Measurements from ENCODE around the gene BORCS8. TPM values are rescaled to one million over a fixed set of nuclear protein-coding genes. Genes with fewer than 3 reads are reported as not detected.

Gene BORCS8
- total and polyA plus RNA-seq, 2 of the 13 experiments (the other 11 are each of a cell fraction or from before 2014, with no cell fraction given) = 9.6 to 13.3 TPM

DNA sequence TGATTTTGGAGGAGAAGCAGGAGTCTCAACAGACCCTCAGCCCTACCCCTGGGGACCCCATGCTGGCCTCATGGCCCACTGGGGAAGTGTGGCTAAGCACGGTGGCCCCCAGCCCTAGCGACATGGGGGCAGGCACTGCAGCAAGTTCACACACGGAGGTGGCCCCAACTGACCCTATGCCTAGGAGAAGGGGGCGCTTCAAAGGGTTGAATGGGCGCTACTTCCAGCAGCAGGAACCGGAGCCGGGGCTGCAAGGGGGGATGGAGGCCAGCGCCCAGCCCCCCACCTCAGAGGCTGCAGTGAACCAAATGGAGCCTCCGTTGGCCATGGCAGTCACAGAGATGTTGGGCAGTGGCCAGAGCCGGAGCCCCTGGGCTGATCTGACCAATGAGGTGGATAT, 34.7 kb upstream of the BORCS8 start (continued):
- no peak for TF ChIP-seq SAFB2 (CRISPR knock-in tag; IDR thresholded peaks at IDR 0.05; ENCODE audit: borderline replicate concordance, low read depth)

DNA sequence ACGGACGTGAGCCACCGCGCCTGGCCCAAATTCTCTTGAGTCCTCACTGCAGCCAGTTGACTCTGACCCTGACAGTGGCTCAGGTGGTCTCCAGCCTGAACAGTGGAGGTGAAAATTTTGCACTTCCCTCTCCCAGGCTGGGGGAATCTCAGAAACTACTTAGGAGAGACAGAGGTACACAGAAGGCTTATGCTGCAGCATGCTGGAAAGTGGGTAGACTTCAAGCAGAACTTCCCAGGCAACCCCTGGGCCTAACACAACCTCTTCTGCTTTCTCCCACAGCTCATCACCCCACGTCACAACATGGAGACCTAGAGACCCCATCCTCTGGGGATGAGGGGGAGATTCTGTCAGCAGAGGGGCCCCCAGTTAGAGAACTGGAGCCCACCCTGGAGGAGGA, 34.3 kb upstream of the BORCS8 start:
- H2AFZ ChIP-seq (ENCODE audit: low read length) = no peak overlapping the region
- peaks cover 6 to 47% of the 10 kb centered on the region in 2 experiments for H3K27me3 ChIP-seq (ENCODE audit: control insufficient read depth in 1 of 2, insufficient read depth in 2 of 2, low read length in 2 of 2)
- intact Hi-C loops (cut with micrococcal nuclease; ENCODE audit: unreplicated experiment) = loop anchor here (5.0 kb wide), 1 partner anchor 46 kb away; the partner anchor contains the start of gene TM6SF2
- BruUV-seq (replicated peaks) = no TSS peak
- H3K9ac ChIP-seq (ENCODE audit: insufficient read depth, low read depth, low read length) = no peak overlapping the region
- no peak overlapping the region for H3K4me3 ChIP-seq (replicated peaks in 1 of 3; ENCODE audit: insufficient read depth in 1 of 3, low read depth in 2 of 3, low read length in 3 of 3)
- 29% methylated on average over 5 of the region's 5 CpGs for WGBS (ENCODE audit: low lambda C conversion rate)
- ATAC-seq (no peak), DNase-seq (ENCODE audit: low spot score) (no peak), FAIRE-seq (no peak)
- H3K9me3 ChIP-seq (ENCODE audit: low read length) = no peaks in the 10 kb centered on the region
- no peak overlapping the region for H3K27ac ChIP-seq (ENCODE audit: extremely low read length, insufficient read depth, low read length)
- H3K36me3 ChIP-seq (replicated peaks in 1 of 2; ENCODE audit: control insufficient read depth in 1 of 2, insufficient read depth in 2 of 2, low read length in 2 of 2) = no peaks in the 10 kb centered on the region
- H3K79me2 ChIP-seq (ENCODE audit: insufficient read depth, low read length) = no peaks in the 10 kb centered on the region
- ChIA-PET CTCF (ENCODE audit: low intra/inter-chr PET ratio, low total read pairs) (no interaction called here), POLR2A (interaction anchor here (2.2 kb wide), 1 partner anchor 23 kb away, joined by 9 read pairs; the partner anchor contains the start of gene NR2C2AP)
- no peaks in the 10 kb centered on the region for H4K20me1 ChIP-seq (ENCODE audit: insufficient read depth, low read length)
- no peak overlapping the region for H3K4me2 ChIP-seq (ENCODE audit: low read depth, low read length)
- peaks cover 32% of the 10 kb centered on the region for H3K4me1 ChIP-seq (ENCODE audit: insufficient read depth, low read length)
- in situ Hi-C loops (cut with HindIII; ENCODE audit: extremely low pct_ligation_motif_present, low pct_unique_long_range_greater_than_20kb) = no loop called here
- TF ChIP-seq ZBTB21 (CRISPR knock-in tag; IDR thresholded peaks at IDR 0.05) (no peak), ZMYM3 (CRISPR knock-in tag; IDR thresholded peaks at IDR 0.05) (peak; percentile 65; the same call in 1 of the 2 replicates), SP140L (CRISPR knock-in tag; IDR thresholded peaks at IDR 0.05; ENCODE audit: borderline replicate concordance) (no peak), ZSCAN22 (CRISPR knock-in tag; IDR thresholded peaks at IDR 0.05) (no peak)

DNA sequence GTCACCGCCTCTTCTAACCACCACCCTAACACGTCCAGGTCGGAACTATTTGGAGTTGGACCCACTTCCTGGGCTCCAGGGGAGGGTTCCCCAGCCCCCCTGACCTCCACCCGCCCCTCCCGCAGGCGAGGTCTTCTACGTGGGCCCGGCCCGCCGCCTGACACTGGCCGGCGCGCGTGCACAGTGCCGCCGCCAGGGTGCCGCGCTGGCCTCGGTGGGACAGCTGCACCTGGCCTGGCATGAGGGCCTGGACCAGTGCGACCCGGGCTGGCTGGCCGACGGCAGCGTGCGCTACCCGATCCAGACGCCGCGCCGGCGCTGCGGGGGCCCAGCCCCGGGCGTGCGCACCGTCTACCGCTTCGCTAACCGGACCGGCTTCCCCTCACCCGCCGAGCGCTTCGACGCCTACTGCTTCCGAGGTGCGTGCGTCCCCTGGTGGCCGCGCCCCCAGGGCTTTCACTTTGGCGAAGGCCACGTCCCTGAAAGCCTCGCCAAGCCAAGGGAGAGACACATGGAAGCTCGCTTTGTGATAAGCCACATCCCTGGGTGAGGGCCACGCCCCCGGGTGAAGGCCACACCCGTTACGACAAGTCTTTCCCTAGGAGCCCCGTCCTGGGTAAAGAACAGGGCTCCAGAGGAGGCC, 33.0 kb upstream of the BORCS8 start:
- CTCF ChIA-PET (ENCODE audit: low intra/inter-chr PET ratio, low total read pairs) = interaction anchor here (1.0 to 1.8 kb wide), 2 partner anchors 22 to 39 kb away, joined by 4 to 16 read pairs; partner anchors contain the start of gene NR2C2AP
- DNase-seq (ENCODE audit: low spot score) (peak; percentile 78), FAIRE-seq (no peak), ATAC-seq (peak; percentile 89)
- Histone ChIP-seq H3K4me1 (ENCODE audit: insufficient read depth, low read length) (peaks cover 32% of the 10 kb centered on the region), H3K9me3 (ENCODE audit: low read length) (no peaks in the 10 kb centered on the region), H3K79me2 (ENCODE audit: insufficient read depth, low read length) (no peaks in the 10 kb centered on the region), H2AFZ (ENCODE audit: low read length) (no peak overlapping the region), H4K20me1 (ENCODE audit: insufficient read depth, low read length) (no peaks in the 10 kb centered on the region), H3K27me3 (ENCODE audit: control insufficient read depth in 1 of 2, insufficient read depth in 2 of 2, low read length in 2 of 2) (peaks cover 6 to 44% of the 10 kb centered on the region in 2 experiments), H3K4me3 (replicated peaks in 1 of 3; ENCODE audit: insufficient read depth in 1 of 3, low read depth in 2 of 3, low read length in 3 of 3) (peak overlapping the region in 2 of 3 experiments; percentile 45 to 64; a peak in 4 of 6 replicates), H3K4me2 (ENCODE audit: low read depth, low read length) (peak overlapping the region; percentile 64), H3K27ac (ENCODE audit: extremely low read length, insufficient read depth, low read length) (no peak overlapping the region), H3K9ac (ENCODE audit: insufficient read depth, low read depth, low read length) (no peak overlapping the region), H3K36me3 (replicated peaks in 1 of 2; ENCODE audit: control insufficient read depth in 1 of 2, insufficient read depth in 2 of 2, low read length in 2 of 2) (no peaks in the 10 kb centered on the region)
- no TSS peak for BruUV-seq (replicated peaks)
- in situ Hi-C loops (cut with HindIII; ENCODE audit: extremely low pct_ligation_motif_present, low pct_unique_long_range_greater_than_20kb) (no loop called here), intact Hi-C loops (cut with micrococcal nuclease; ENCODE audit: unreplicated experiment) (loop anchor here (1.0 to 5.0 kb wide), 2 partner anchors 39 to 47 kb away; partner anchors contain the start of gene TM6SF2)
- POLR2A ChIA-PET = interaction anchor here (1.1 to 2.2 kb wide), 3 partner anchors 10 to 32 kb away, joined by 3 to 9 read pairs (median 8); partner anchors contain the start of genes BORCS8, NR2C2AP and RFXANK
- 0% methylated on average over 3 of the region's 59 CpGs for WGBS (ENCODE audit: low lambda C conversion rate)
- TF ChIP-seq ZNF766 (CRISPR knock-in tag; IDR thresholded peaks at IDR 0.05; ENCODE audit: borderline replicate concordance) (0 out of 2 replicates have a peak, but pooled peaks have one; percentile 64), ZNF678 (CRISPR knock-in tag; IDR thresholded peaks at IDR 0.05) (0 out of 2 replicates have a peak, but pooled peaks have one; percentile 43), CAMTA2 (CRISPR knock-in tag; IDR thresholded peaks at IDR 0.05; ENCODE audit: borderline replicate concordance) (no peak), RARG (CRISPR knock-in tag; IDR thresholded peaks at IDR 0.05; ENCODE audit: low read depth) (no peak), CENPT (CRISPR knock-in tag; IDR thresholded peaks at IDR 0.05; ENCODE audit: low read depth) (peak; percentile 93), ARNTL (CRISPR knock-in tag; IDR thresholded peaks at IDR 0.05) (peak; percentile 69; the same call in 1 of the 2 replicates), PHF20 (CRISPR knock-in tag; IDR thresholded peaks at IDR 0.05) (no peak; the same call in 1 of the 2 replicates)
- TF ChIP-seq, protein P1, sequence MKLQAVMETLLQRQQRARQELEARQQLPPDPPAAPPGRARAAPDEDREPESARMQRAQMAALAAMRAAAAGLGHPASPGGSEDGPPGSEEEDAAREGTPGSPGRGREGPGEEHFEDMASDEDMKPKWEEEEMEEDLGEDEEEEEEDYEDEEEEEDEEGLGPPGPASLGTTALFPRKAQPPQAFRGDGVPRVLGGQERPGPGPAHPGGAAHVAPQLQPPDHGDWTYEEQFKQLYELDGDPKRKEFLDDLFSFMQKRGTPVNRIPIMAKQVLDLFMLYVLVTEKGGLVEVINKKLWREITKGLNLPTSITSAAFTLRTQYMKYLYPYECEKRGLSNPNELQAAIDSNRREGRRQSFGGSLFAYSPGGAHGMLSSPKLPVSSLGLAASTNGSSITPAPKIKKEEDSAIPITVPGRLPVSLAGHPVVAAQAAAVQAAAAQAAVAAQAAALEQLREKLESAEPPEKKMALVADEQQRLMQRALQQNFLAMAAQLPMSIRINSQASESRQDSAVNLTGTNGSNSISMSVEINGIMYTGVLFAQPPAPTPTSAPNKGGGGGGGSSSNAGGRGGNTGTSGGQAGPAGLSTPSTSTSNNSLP (IDR thresholded peaks at IDR 0.05; ENCODE audit: low read depth, low read length) = no peak
